MV-4-11 (cell line): ENCODE results near the gene ERRFI1.

ENCODE experiments used
- DNase-seq: peaks from one replicate; lab custom pipeline; 2025; lab: John Stamatoyannopoulos, UW

ERRFI1 gene

GRCh38 chr1:8003438-8004112, 22.5 kb downstream of the ERRFI1 start:
- DNase-seq = no peak

GRCh38 chr1:8002921-8003320, 23.2 kb downstream of the ERRFI1 start:
- DNase-seq = no peak

- DNase-seq = peak; percentile 20
These were observed 23.7 kb downstream of the ERRFI1 start for GRCh38 chr1:8002329-8002910.

GRCh38 chr1:7995437-7995836, 30.7 kb downstream of the ERRFI1 start:
- DNase-seq = no peak

- DNase-seq = no peak
These were observed 31.3 kb downstream of the ERRFI1 start for GRCh38 chr1:7994827-7995226.

- peak; percentile 74 for DNase-seq
These were observed 32.3 kb downstream of the ERRFI1 start for GRCh38 chr1:7993593-7994479.

- no peak for DNase-seq
These were observed 33.2 kb downstream of the ERRFI1 start for GRCh38 chr1:7992885-7993284.

GRCh38 chr1:7991504-7992440, 34.3 kb downstream of the ERRFI1 start:
- no peak for DNase-seq

GRCh38 chr1:7989762-7990428, 36.2 kb downstream of the ERRFI1 start:
- DNase-seq = no peak

- no peak for DNase-seq
These were observed 37.5 kb downstream of the ERRFI1 start for GRCh38 chr1:7988576-7988975.

GRCh38 chr1:7987528-7987927, 38.6 kb downstream of the ERRFI1 start:
- no peak for DNase-seq

GRCh38 chr1:7985851-7986612, 40.1 kb downstream of the ERRFI1 start:
- DNase-seq = no peak

GRCh38 chr1:7984811-7985210, 41.3 kb downstream of the ERRFI1 start:
- DNase-seq = no peak

- no peak for DNase-seq
These were observed 42.9 kb downstream of the ERRFI1 start for GRCh38 chr1:7983086-7983778.

GRCh38 chr1:7980984-7981383, 45.1 kb downstream of the ERRFI1 start:
- DNase-seq = no peak

- DNase-seq = peak; percentile 25
These were observed 50.8 kb downstream of the ERRFI1 start for GRCh38 chr1:7975212-7975865.

GRCh38 chr1:7973086-7973485, 53.0 kb downstream of the ERRFI1 start:
- peak; percentile 14 for DNase-seq

- DNase-seq = no peak
These were observed 53.8 kb downstream of the ERRFI1 start for GRCh38 chr1:7972285-7972684.

GRCh38 chr1:7971024-7971423, 55.1 kb downstream of the ERRFI1 start:
- no peak for DNase-seq
